HuH-7 (cell line): ENCODE data around the gene ZNF469.

Experiments
- DNase-seq: peaks from one replicate; pipeline ENCODE4 v3.0.0; 2011; ENCODE audit warnings: low spot score

ZNF469 gene

GRCh38 chr16:88378401-88378800, 4.4 kb upstream of the ZNF469 start:
- DNase-seq: no peak

- no peak for DNase-seq
These were observed 3.7 kb upstream of the ZNF469 start for GRCh38 chr16:88378836-88379693.

GRCh38 chr16:88379694-88380040, 3.1 kb upstream of the ZNF469 start:
- no peak for DNase-seq

GRCh38 chr16:88380099-88380498, 2.7 kb upstream of the ZNF469 start:
- no peak for DNase-seq

GRCh38 chr16:88380619-88381018, 2.1 kb upstream of the ZNF469 start:
- no peak for DNase-seq

GRCh38 chr16:88381820-88382451, 823 bp upstream of the ZNF469 start:
- no peak for DNase-seq

- no peak for DNase-seq
These were observed 852 bp downstream of the ZNF469 start for GRCh38 chr16:88383401-88384221.

GRCh38 chr16:88384222-88385111, 1.7 kb downstream of the ZNF469 start:
- DNase-seq: no peak

- DNase-seq: no peak
These were observed 2.4 kb downstream of the ZNF469 start for GRCh38 chr16:88385112-88385594.

GRCh38 chr16:88385831-88386815, 3.4 kb downstream of the ZNF469 start:
- DNase-seq: no peak

- no peak for DNase-seq
These were observed 4.5 kb downstream of the ZNF469 start for GRCh38 chr16:88387180-88387765.

- DNase-seq: peak; percentile 63
These were observed 5.3 kb downstream of the ZNF469 start for GRCh38 chr16:88387941-88388627.

GRCh38 chr16:88389191-88389590, 6.4 kb downstream of the ZNF469 start:
- no peak for DNase-seq

GRCh38 chr16:88389621-88390160, 6.9 kb downstream of the ZNF469 start:
- DNase-seq: no peak

GRCh38 chr16:88390265-88390664, 7.5 kb downstream of the ZNF469 start:
- no peak for DNase-seq

- DNase-seq: no peak
These were observed 8.0 kb downstream of the ZNF469 start for GRCh38 chr16:88390735-88391134.

GRCh38 chr16:88391144-88391850, 8.5 kb downstream of the ZNF469 start:
- no peak for DNase-seq

GRCh38 chr16:88392111-88392510, 9.4 kb downstream of the ZNF469 start:
- no peak for DNase-seq
